HCT116 (cell line): ENCODE results near the gene BRI3BP. TPM values are rescaled to one million over a fixed set of nuclear protein-coding genes. Genes with fewer than 3 reads are reported as not detected.

Experiments used
- ATAC-seq: fragments of 200-7000 bp; cut with Tn5 transposase; 2 replicates; pipeline ENCODE4 v1.9.1; 2020; ENCODE audit warnings: mild to moderate bottlenecking, moderate library complexity
- BruUV-seq: library from RNA; stranded (reverse); fragments of 400-500 nt; replicated peaks from 2 replicates; lab custom pipeline; 2021; lab: Mats Ljungman, UMichigan
- CTCF ChIA-PET: fragments of 300-600 bp; sonication (Branson Sonifier 250); formaldehyde crosslinking; loops from one replicate; lab custom pipeline; 2021; ENCODE audit warnings: antibody characterized with exemption; lab: Charles Lee
- POLR2A ChIA-PET: fragments of 300-600, 350-600 bp; sonication (Branson Sonifier 250); formaldehyde crosslinking; loops from one replicate; lab custom pipeline; 2021; ENCODE audit warnings: antibody characterized with exemption; lab: Charles Lee
- RAD21 ChIA-PET, 2 experiments: fragments of 300-600 bp; sonication (Branson Sonifier 250); formaldehyde crosslinking; loops; one replicate each; lab custom pipeline; 2023; ENCODE audit warnings: low total read pairs in 2 of 2; ENCODE audit not compliant: uncharacterized antibody in 2 of 2, unreplicated experiment in 2 of 2, low non-redundant PET in 1 of 2; lab: Charles Lee
- DNase-seq: peaks from one replicate; pipeline ENCODE4 v3.0.0-alpha.2; 2010; ENCODE audit warnings: low read depth, low spot score
- H2AFZ ChIP-seq: fragments of 200-600 bp; shearing (Covaris generic), sonication (generic); 2 replicates; pipeline ENCODE4 v1.6.1; 2017; ENCODE audit warnings: low read depth, mixed run types, mixed read lengths, antibody characterized with exemption, low read length; ENCODE audit not compliant: poor library complexity, severe bottlenecking
- H3K27ac ChIP-seq: 2 replicates; pipeline ENCODE4 v1.5.1; 2012; ENCODE audit warnings: low read depth, low read length
- H3K27me3 ChIP-seq: fragments of 200-600 bp; sonication (generic); 2 replicates; pipeline ENCODE4 v1.6.1; 2016; ENCODE audit warnings: mixed run types, low read length, mixed read lengths; ENCODE audit not compliant: insufficient read depth
- H3K36me3 ChIP-seq, 2 experiments: fragments of 200-500 bp in 1 of 2; fragments of 200-600 bp in 1 of 2; sonication (Bioruptor generic) in 1 of 2; sonication (generic) in 1 of 2; 2 replicates each; pipeline versions ENCODE4 v1.5.1 to v1.6.1; 2014 to 2016; ENCODE audit warnings: low read length in 2 of 2, inconsistent platforms in 1 of 2, mixed read lengths in 1 of 2, mixed run types in 1 of 2; ENCODE audit not compliant: insufficient read depth in 2 of 2, control insufficient read depth in 1 of 2
- H3K4me1 ChIP-seq, 2 experiments: fragments of 200-600 bp in 1 of 2; sonication (generic) in 1 of 2; 2 replicates each; pipeline versions ENCODE4 v1.5.1 to v1.6.1; 2012 to 2017; ENCODE audit warnings: low read length in 2 of 2, inconsistent platforms in 1 of 2, mild to moderate bottlenecking in 1 of 2, mixed read lengths in 1 of 2, mixed run types in 1 of 2, moderate library complexity in 1 of 2; ENCODE audit not compliant: insufficient read depth in 2 of 2, control insufficient read depth in 1 of 2
- H3K4me2 ChIP-seq: fragments of 200-600 bp; sonication (generic); 2 replicates; pipeline ENCODE4 v1.6.1; 2017; ENCODE audit warnings: mixed run types, low read length, mixed read lengths
- H3K4me3 ChIP-seq, 2 experiments: fragments of 200-600 bp in 1 of 2; sonication (generic) in 1 of 2; replicated peaks in 1 of 2; 2 replicates each; pipeline ENCODE4 v1.5.1; 2011 to 2016; ENCODE audit warnings: low read length in 2 of 2, control low read depth in 1 of 2, low read depth in 1 of 2, mild to moderate bottlenecking in 1 of 2, mixed read lengths in 1 of 2, mixed run types in 1 of 2
- H3K79me2 ChIP-seq: fragments of 200-600 bp; sonication (generic); 2 replicates; pipeline ENCODE4 v1.6.1; 2017; ENCODE audit warnings: mild to moderate bottlenecking, mixed run types, low read length, moderate library complexity, mixed read lengths; ENCODE audit not compliant: insufficient read depth
- H3K9ac ChIP-seq: fragments of 200-600 bp; sonication (generic); 2 replicates; pipeline ENCODE4 v1.6.1; 2016; ENCODE audit warnings: low read length, mixed read lengths
- H3K9me2 ChIP-seq: fragments of 200-600 bp; sonication (generic), shearing (Covaris generic); 2 replicates; pipeline ENCODE4 v1.6.1; 2017; ENCODE audit warnings: mixed run types, mild to moderate bottlenecking, moderate library complexity; ENCODE audit not compliant: insufficient read depth
- H3K9me3 ChIP-seq, 2 experiments: fragments of 200-500 bp in 1 of 2; fragments of 200-600 bp in 1 of 2; sonication (Bioruptor generic) in 1 of 2; sonication (generic) in 1 of 2; 2 replicates each; pipeline ENCODE4 v1.6.1; 2014 to 2017; ENCODE audit warnings: low read length in 2 of 2, mixed read lengths in 2 of 2, inconsistent platforms in 1 of 2, low read depth in 1 of 2, mild to moderate bottlenecking in 1 of 2, mixed run types in 1 of 2, moderate library complexity in 1 of 2; ENCODE audit not compliant: control insufficient read depth in 1 of 2, insufficient read depth in 1 of 2
- H4K20me1 ChIP-seq: fragments of 200-600 bp; sonication (generic), shearing (Covaris generic); 2 replicates; pipeline ENCODE4 v1.6.1; 2017; ENCODE audit warnings: mixed run types, mild to moderate bottlenecking, moderate library complexity; ENCODE audit not compliant: insufficient read depth
- ATF3 ChIP-seq: IDR thresholded peaks from 2 replicates; pipeline ENCODE4 v1.6.1; 2012
- CBX3 ChIP-seq: IDR thresholded peaks from 2 replicates; pipeline ENCODE4 v1.6.1; 2012; ENCODE audit warnings: low read depth
- EGR1 ChIP-seq: IDR thresholded peaks from 2 replicates; pipeline ENCODE4 v1.6.1; 2012; ENCODE audit warnings: low read depth
- ELF1 ChIP-seq: IDR thresholded peaks from 2 replicates; pipeline ENCODE4 v1.6.1; 2012; ENCODE audit warnings: low read depth, borderline replicate concordance
- EZH2 ChIP-seq: fragments of 200-600 bp; sonication (generic); IDR thresholded peaks from 2 replicates; pipeline ENCODE4 v1.6.1; 2017; ENCODE audit warnings: antibody characterized with exemption, mixed run types
- FOSL1 ChIP-seq: IDR thresholded peaks from 2 replicates; pipeline ENCODE4 v1.6.1; 2012; ENCODE audit warnings: low read depth
- POLR2AphosphoS5 ChIP-seq: IDR thresholded peaks from 2 replicates; pipeline ENCODE4 v1.6.1; 2011; ENCODE audit warnings: mild to moderate bottlenecking, low read depth, low read length, moderate library complexity
- SP1 ChIP-seq: IDR thresholded peaks from 2 replicates; pipeline ENCODE4 v1.6.1; 2012; ENCODE audit warnings: low read depth
- SRF ChIP-seq: IDR thresholded peaks from 2 replicates; pipeline ENCODE4 v1.6.1; 2012; ENCODE audit warnings: low read depth
- TCF7L2 ChIP-seq: IDR thresholded peaks from 2 replicates; pipeline ENCODE4 v1.7.0; 2011; ENCODE audit warnings: borderline replicate concordance, inconsistent platforms; ENCODE audit not compliant: insufficient read depth, insufficient read length; ENCODE audit errors: extremely low read depth
- YY1 ChIP-seq: IDR thresholded peaks from 2 replicates; pipeline ENCODE4 v1.6.1; 2011; ENCODE audit warnings: low read length, low read depth, moderate library complexity, mild to moderate bottlenecking; ENCODE audit not compliant: insufficient replicate concordance; ENCODE audit errors: extremely low read depth
- ZBTB33 ChIP-seq: IDR thresholded peaks from 2 replicates; pipeline ENCODE4 v1.6.1; 2011; ENCODE audit warnings: mild to moderate bottlenecking, low read length, moderate library complexity; ENCODE audit not compliant: insufficient replicate concordance; ENCODE audit errors: extremely low read depth
- ZFX ChIP-seq: fragments of 450-650 bp; IDR thresholded peaks from 2 replicates; pipeline ENCODE4 v1.6.1; 2017
- intact Hi-C: fragments of 100-400 bp; cut with micrococcal nuclease; formaldehyde crosslinking; loops from 2 replicates; pipeline ENCODE4 v1.10.0; 2022
- total RNA-seq: library from RNA; stranded (reverse); gene quantifications from one replicate; pipeline ENCODE4 v1.2.1, GENCODE V29; 2021; ENCODE audit not compliant: unreplicated experiment
- TF ChIP-seq, protein P1 (sequence below): IDR thresholded peaks from 2 replicates; pipeline ENCODE4 v1.6.1; 2012

Gene BRI3BP
- total RNA-seq, 1 experiment from 2014 or later = 40.1 TPM

- no peaks in the 10 kb centered on the region for H3K9me3 ChIP-seq
- H3K4me2 ChIP-seq = no peak overlapping the region
- H3K4me3 ChIP-seq = no peak overlapping the region
- H3K27me3 ChIP-seq = no peaks in the 10 kb centered on the region
- DNase-seq = no peak
- no peak overlapping the region for H2AFZ ChIP-seq
- H3K9ac ChIP-seq = no peak overlapping the region
- no peak overlapping the region for H3K27ac ChIP-seq
- RAD21 ChIA-PET = no interaction called here
- peaks cover 13 to 31% of the 10 kb centered on the region in 2 experiments; a peak in 3 of 4 replicates for H3K36me3 ChIP-seq
- intact Hi-C loops = no loop called here
- CTCF ChIA-PET = no interaction called here
- no peaks in the 10 kb centered on the region for H3K4me1 ChIP-seq
- no peaks in the 10 kb centered on the region for H3K9me2 ChIP-seq
- peaks cover 16% of the 10 kb centered on the region for H3K79me2 ChIP-seq
- POLR2A ChIA-PET = no interaction called here
- TF ChIP-seq TCF7L2 (no peak), ZBTB33 (no peak)
- TF ChIP-seq, all 23 proteins: peak for 0
- 0 out of 2 replicates have a peak, but pooled peaks have one; percentile 16 for ATAC-seq
- BruUV-seq = no TSS peak
- H4K20me1 ChIP-seq = no peaks in the 10 kb centered on the region
Observed at GRCh38 chr12:125014526-125014925, 21.1 kb downstream of the BRI3BP start.

- DNase-seq (no peak), ATAC-seq (no peak)
- TF ChIP-seq ZFX = no peak
- no peak for TF ChIP-seq FOSL1
- no peak for TF ChIP-seq SRF
- no peak for TF ChIP-seq YY1
- TF ChIP-seq, protein P1, sequence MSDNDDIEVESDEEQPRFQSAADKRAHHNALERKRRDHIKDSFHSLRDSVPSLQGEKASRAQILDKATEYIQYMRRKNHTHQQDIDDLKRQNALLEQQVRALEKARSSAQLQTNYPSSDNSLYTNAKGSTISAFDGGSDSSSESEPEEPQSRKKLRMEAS = no peak
- TF ChIP-seq EGR1 = no peak
- no peak for TF ChIP-seq ATF3
- TF ChIP-seq POLR2AphosphoS5 = no peak
- TF ChIP-seq CBX3 = no peak
- TF ChIP-seq EZH2 = no peak
- TF ChIP-seq ELF1 = no peak
- no peak for TF ChIP-seq SP1
- peaks cover 13 to 31% of the 10 kb centered on the region in 2 experiments; a peak in 3 of 4 replicates for H3K36me3 ChIP-seq
- H3K4me3 ChIP-seq = no peak overlapping the region
- H3K9ac ChIP-seq = no peak overlapping the region
- no peak overlapping the region for H2AFZ ChIP-seq
- H3K9me2 ChIP-seq = no peaks in the 10 kb centered on the region
- BruUV-seq = TSS peak; percentile 13
- CTCF ChIA-PET = no interaction called here
- H3K27me3 ChIP-seq = no peaks in the 10 kb centered on the region
- no peaks in the 10 kb centered on the region for H3K4me1 ChIP-seq
- no peaks in the 10 kb centered on the region for H3K9me3 ChIP-seq
- H3K79me2 ChIP-seq = peaks cover 7% of the 10 kb centered on the region; the same call in 1 of the 2 replicates
- no peak overlapping the region for H3K27ac ChIP-seq
- no peaks in the 10 kb centered on the region for H4K20me1 ChIP-seq
- POLR2A ChIA-PET = no interaction called here
- intact Hi-C loops = no loop called here
- H3K4me2 ChIP-seq = no peak overlapping the region
- RAD21 ChIA-PET = no interaction called here
Observed at GRCh38 chr12:125015680-125016310, 22.4 kb downstream of the BRI3BP start.
